K562 (cell line): ENCODE measurements around the gene NFATC3. TPM values are rescaled to one million over a fixed set of nuclear protein-coding genes. Genes with fewer than 3 reads are reported as not detected.

Source experiments
- BRD9 ChIP-seq: fragments of 450-650 bp; IDR thresholded peaks from 2 replicates; pipeline ENCODE4 v1.6.1; 2018; ENCODE audit warnings: low read depth; ENCODE audit not compliant: partially characterized antibody
- EGR1 ChIP-seq: fragments of 450-650 bp; conservative IDR thresholded peaks from 2 replicates; pipeline ENCODE4 v1.6.1; 2017; ENCODE audit warnings: mild to moderate bottlenecking
- EWSR1 ChIP-seq: fragments of 450-650 bp; IDR thresholded peaks from 2 replicates; pipeline ENCODE4 v1.6.1; 2018; ENCODE audit warnings: borderline replicate concordance, mild to moderate bottlenecking, low read depth, moderate library complexity; ENCODE audit not compliant: partially characterized antibody
- KAT2B ChIP-seq: IDR thresholded peaks from one replicate; pipeline ENCODE4 v1.6.1; 2012; ENCODE audit warnings: low read depth, mild to moderate bottlenecking, control low read depth, inconsistent platforms, low read length, moderate library complexity
- KDM2B ChIP-seq: fragments of 250-450 bp; sonication (Bioruptor Pico); IDR thresholded peaks from 2 replicates; pipeline ENCODE4 v1.8.0; 2021; ENCODE audit warnings: mild to moderate bottlenecking, moderate library complexity
- LEF1 ChIP-seq: fragments of 450-650 bp; IDR thresholded peaks from 2 replicates; pipeline ENCODE4 v1.6.1; 2016; ENCODE audit warnings: mild to moderate bottlenecking
- MEF2A ChIP-seq: IDR thresholded peaks from 2 replicates; pipeline ENCODE4 v1.6.1; 2011; ENCODE audit warnings: low read depth, mild to moderate bottlenecking, low read length, moderate library complexity; ENCODE audit not compliant: control insufficient read depth
- MGA ChIP-seq: fragments of 450-650 bp; IDR thresholded peaks from 2 replicates; pipeline ENCODE4 v1.6.1; 2016; ENCODE audit warnings: mild to moderate bottlenecking, moderate library complexity
- NFATC3 ChIP-seq: fragments of 450-650 bp; IDR thresholded peaks from 2 replicates; pipeline ENCODE4 v1.6.1; 2017; ENCODE audit warnings: mild to moderate bottlenecking
- NFIC ChIP-seq: fragments of 450-650 bp; IDR thresholded peaks from 2 replicates; pipeline ENCODE4 v1.6.1; 2017; ENCODE audit warnings: mild to moderate bottlenecking, inconsistent platforms
- RBFOX2 ChIP-seq: fragments of 200-400 bp; formaldehyde crosslinking; IDR thresholded peaks from 2 replicates; pipeline ENCODE4 v1.6.1; 2017; ENCODE audit warnings: low read depth, mild to moderate bottlenecking, low read length, moderate library complexity
- SMAD2 ChIP-seq: fragments of 150-350 bp; IDR thresholded peaks from 2 replicates; pipeline ENCODE4 v1.6.1; 2014; ENCODE audit warnings: low read depth, mild to moderate bottlenecking, low read length
- SMAD3 ChIP-seq: fragments of 450-650 bp; formaldehyde crosslinking; conservative IDR thresholded peaks from 2 replicates; pipeline ENCODE4 v1.4.0; 2020; ENCODE audit warnings: mild to moderate bottlenecking
- XRCC4 ChIP-seq: IDR thresholded peaks from one replicate; pipeline ENCODE4 v1.6.1; 2011; ENCODE audit not compliant: insufficient read depth, insufficient read length; ENCODE audit errors: extremely low read depth
- ZKSCAN8 ChIP-seq: fragments of 200-800 bp; sonication (Bioruptor generic); IDR thresholded peaks from 2 replicates; pipeline ENCODE4 v1.6.1; 2016; ENCODE audit warnings: missing genetic modification characterization, missing compliant biosample characterization
- ZNF280A ChIP-seq: fragments of 450-650 bp; IDR thresholded peaks from 2 replicates; pipeline ENCODE4 v1.6.1; 2018; ENCODE audit warnings: mild to moderate bottlenecking, low read depth; ENCODE audit not compliant: partially characterized antibody
- polyA plus RNA-seq, 8 experiments: library from polyadenylated mRNA; depleted of rRNA in 4 of 8; stranded (reverse) in 5 of 8; unstranded in 3 of 8; fragments of >200 nt; fragmentation: Nextera tagmentation in 2 of 8; fragmentation: Illumina TruSeq in 1 of 8; extraction: Ambion mirVana in 2 of 8; extraction: Trizol in 1 of 8; gene quantifications; 2 replicates each; pipeline versions ENCODE4 v1.2.1 to v1.2.3, GENCODE V29; 2011 to 2014; ENCODE audit warnings: inconsistent platforms in 1 of 8, missing spikeins in 1 of 8
- total RNA-seq, 7 experiments: library from RNA; depleted of rRNA in 6 of 7; stranded (reverse); fragments of >200 nt in 6 of 7; fragmentation: Illumina TruSeq in 2 of 7; extraction: Trizol in 2 of 7; gene quantifications; 2 replicates each; pipeline versions ENCODE4 v1.2.1 to v1.2.3, GENCODE V29; 2011 to 2021; ENCODE audit warnings: low replicate concordance in 1 of 7

Gene NFATC3
- total and polyA plus RNA-seq, 9 of the 15 experiments (the other 6 are each of a cell fraction or from before 2014, with no cell fraction given): 15.7 to 98.4 (median 59.4) TPM

DNA sequence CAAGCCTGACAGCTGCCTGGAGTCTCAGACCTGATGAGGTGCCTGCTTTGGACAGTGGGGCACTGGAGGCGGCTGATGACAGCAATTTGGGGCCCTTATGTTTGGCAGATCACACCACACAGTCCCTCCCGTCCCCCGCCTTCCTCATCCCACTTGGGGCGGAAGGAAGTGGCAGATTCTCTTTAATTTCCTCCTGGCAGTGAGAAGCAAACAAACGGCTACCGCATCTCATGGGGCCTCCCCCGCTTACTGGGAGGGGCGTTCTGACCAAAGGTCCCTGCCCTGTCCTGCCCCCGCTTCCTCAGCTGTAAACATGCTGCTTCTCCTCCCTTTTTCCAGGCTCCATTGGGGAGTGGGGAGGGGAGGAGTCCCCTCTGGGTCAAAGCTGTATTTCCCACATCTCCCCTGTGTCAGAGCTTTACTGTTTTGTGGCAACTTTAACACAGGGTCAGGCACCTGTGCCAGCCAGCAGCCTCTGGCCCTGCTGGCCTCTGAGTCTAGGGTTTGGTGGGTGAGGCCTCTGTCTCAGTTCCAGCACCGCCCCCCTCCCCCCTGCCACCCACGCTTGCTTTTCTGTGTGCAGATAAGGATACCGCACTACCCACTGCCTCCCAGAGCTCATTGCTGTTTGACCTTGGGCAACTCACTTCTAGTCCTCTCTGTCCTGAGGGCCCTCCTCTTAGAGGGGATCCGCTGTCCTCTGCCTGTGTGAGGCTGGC, 5.4 kb upstream of the NFATC3 start (continued):
- TF ChIP-seq KAT2B (no peak), LEF1 (peak; percentile 99), EWSR1 (no peak), RBFOX2 (peak; percentile 81), NFATC3 (no peak), SMAD2 (no peak), SMAD3 (peak; percentile 85), EGR1 (peak; percentile 100), KDM2B (CRISPR knock-in tag) (no peak), MGA (peak; percentile 33; the same call in 1 of the 2 replicates), ZKSCAN8 (CRISPR knock-in tag) (peak; percentile 88), MEF2A (0 out of 2 replicates have a peak, but pooled peaks have one; percentile 16), XRCC4 (no peak), ZNF280A (no peak), BRD9 (peak; percentile 31), NFIC (0 out of 2 replicates have a peak, but pooled peaks have one; percentile 24)
